GM18517 (cell line): ENCODE data around the gene PPP4R1.
A peak's percentile ranks its signal among the peaks of the same experiment; 100 is the strongest.
"Not testable (repeated sequence)": the region's sequence is repeated elsewhere in the genome, so short reads cannot be mapped to it uniquely, and the experiment has no call there.

ENCODE experiments used
- ATAC-seq: cut with Tn5 transposase; IDR thresholded peaks from one replicate; pipeline ENCODE4 v1.9.1; 2021; ENCODE audit warnings: mild to moderate bottlenecking, moderate library complexity; ENCODE audit not compliant: unreplicated experiment

Gene PPP4R1, protein sequence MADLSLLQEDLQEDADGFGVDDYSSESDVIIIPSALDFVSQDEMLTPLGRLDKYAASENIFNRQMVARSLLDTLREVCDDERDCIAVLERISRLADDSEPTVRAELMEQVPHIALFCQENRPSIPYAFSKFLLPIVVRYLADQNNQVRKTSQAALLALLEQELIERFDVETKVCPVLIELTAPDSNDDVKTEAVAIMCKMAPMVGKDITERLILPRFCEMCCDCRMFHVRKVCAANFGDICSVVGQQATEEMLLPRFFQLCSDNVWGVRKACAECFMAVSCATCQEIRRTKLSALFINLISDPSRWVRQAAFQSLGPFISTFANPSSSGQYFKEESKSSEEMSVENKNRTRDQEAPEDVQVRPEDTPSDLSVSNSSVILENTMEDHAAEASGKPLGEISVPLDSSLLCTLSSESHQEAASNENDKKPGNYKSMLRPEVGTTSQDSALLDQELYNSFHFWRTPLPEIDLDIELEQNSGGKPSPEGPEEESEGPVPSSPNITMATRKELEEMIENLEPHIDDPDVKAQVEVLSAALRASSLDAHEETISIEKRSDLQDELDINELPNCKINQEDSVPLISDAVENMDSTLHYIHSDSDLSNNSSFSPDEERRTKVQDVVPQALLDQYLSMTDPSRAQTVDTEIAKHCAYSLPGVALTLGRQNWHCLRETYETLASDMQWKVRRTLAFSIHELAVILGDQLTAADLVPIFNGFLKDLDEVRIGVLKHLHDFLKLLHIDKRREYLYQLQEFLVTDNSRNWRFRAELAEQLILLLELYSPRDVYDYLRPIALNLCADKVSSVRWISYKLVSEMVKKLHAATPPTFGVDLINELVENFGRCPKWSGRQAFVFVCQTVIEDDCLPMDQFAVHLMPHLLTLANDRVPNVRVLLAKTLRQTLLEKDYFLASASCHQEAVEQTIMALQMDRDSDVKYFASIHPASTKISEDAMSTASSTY

DNA sequence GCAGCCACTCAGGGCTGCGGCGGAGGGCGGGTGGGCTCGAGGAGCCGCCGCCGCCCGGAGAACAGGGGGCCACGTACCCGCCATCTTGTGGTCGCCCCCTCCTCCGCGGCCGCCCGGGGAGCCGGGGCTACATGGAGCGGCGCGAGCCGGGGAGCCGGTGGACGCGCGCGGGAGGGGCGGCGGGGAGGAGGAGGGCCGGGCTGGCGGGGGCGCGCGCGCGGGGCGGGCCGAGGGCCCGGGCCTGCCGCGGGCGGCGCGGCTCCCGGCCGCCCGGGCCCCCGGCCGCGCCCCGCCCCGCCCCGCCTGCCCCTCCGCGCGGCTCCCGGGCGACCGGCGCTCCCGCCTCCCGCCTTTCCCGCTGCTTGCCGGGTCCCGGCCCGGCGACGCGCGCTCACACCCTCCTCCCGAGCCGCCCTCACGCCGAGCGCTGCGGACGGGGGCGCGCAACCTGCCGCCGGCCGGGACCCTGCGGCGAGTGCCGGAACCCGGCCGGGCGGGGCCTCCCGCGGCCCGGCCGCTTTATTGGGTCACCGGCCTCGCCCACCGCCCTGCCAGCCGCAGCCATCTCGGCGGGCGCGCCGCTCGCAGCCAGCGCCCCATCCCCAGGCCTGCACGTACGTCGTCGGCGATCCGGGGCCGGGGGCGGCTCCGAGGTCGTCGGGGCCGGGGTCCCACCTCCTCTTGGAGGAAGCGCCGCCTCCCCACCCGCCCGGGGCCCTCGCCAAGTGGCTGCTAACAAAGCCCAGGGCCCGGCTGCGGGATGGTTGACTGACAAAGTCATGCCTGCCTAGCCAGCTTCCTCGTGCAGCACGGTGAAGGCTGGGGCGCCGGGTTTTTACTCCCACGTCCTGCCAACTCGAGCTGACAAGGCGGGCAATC lies at the start of gene PPP4R1:
Gene PPP4R1, minus strand, starts transcription at position 159 of the 879 bp plus-strand sequence. Its CDS starts 75 bp downstream, at position 84.
- peak; percentile 37 for ATAC-seq

DNA sequence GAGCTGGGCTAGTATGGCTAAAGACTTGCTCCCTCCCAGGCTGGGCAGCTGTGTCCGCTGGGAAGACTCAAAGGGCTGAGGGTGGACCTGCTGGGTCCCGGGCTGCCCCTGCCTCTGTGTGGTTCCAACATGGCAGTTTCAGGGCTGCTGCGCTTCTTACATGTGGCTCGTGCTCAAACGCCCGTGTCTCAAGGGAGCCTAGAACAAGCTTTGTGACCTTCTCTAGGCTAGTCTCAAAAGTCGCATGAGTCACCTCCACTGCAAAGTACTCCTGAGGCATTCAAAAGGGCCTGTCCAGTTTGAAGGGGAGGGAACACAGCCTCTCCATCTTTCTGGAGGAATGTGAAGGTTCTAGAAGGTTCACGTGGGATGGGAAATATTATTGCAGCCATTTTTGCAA lies 49.0 kb upstream of the PPP4R1 start:
- ATAC-seq: no peak

DNA sequence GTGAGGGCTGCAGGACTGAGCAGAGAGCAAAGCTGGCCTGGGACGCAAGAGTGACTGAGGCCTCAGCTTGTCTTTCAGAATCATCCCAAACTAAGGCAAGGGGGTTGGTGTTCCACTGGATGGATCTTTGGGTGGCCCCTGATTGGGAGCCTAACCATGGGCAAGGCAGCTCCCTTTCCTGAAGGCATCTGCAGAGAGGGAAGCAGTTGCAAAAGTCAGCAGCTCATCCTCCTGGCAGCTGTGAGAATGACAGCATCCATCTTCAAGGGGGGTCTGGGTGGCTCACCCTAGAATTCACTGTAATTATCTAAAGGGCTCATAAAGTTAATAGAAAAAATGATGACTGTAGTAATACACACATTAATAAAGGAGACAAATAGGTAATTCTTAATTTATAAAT lies 47.2 kb upstream of the PPP4R1 start:
- no peak for ATAC-seq

DNA sequence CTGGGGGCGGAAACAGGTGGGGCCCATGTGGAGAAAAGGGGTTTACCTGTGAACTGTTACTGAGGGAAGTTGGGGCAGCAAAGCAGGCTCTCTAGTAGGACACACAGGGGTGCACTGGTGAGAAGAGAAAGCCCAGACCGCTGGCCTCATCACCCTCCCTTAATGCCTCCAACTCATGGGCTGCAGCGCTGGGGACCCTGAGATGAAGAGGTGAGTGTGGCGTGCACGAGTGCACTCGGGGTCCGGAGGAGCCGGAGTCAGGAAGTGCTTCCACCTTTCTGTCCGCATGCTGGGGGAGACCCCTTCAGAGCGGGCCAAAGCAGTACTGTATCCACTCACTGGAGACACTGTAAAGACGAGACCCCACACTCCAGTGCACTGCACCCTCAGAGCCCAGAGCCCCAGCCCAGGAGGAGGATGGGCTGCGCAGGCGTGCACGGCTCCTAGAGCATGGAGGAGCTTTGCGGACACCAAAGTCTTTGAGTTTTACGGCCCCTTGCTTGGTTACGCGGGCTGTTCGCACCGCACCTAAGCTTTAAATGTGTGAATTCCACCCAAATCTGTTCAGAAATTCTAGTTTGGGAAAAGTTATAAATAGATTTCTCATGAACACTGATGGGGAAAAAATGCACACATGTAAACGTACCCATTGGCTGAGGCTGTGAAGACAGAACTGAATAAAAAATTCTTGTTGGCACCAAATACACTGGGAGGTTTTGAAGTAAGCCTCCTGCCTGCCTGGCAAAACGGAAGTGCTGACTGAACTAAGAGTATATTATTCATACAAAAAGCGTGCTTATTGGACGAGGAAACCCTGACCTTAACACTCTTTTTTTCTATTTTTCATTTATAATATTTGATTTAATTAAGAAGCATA lies 45.4 kb upstream of the PPP4R1 start:
- no peak for ATAC-seq

DNA sequence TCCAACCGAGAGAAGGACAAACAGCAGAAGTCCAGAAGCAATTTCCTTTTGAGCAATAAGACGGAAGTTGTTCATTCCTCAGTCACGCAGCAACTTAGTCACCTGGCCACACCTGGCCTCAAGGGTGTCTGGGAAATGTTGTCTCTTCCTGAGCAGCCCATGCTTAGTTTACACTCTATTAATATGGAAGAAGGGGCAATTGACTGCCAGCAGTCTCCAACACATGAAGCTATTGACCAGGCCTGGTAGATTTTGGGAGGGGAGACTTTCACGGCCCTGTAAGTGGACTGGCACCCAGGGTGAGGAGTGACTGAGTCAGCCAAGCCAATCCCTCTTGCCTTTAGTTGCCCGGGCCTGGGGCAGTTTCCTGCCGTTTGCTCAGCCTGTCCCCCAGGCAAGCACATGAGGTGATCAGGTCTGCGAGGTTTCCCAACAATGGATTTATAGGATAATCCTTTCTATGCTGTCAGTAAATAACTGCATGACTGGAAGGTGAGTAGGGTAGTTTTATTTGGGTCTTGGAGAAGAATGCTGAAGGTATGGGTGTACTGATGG lies 43.8 kb upstream of the PPP4R1 start:
- no peak for ATAC-seq

DNA sequence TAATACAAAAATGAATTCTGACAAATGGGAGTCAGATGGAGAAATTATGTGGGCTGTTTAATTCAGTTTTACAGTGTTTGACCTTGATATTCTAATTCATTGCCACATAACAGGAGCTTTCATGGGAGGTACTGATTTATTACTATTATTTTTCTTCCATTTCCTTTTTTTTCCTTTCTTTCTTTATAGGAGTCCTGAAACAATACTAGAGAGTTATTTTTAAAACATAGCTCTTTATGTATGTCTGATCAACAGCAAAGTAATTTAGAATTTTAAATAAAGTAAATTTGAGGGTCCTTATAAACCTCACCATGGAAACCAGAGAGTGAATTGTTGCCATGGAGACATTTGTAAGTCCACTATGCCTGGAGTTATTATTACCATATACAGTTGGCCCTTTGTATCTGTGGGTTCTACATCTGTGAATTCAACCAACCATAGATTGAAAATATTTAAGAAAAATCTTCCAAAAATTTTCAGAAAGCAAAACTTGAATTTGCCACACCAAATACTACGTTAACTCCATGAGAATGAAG lies 40.9 kb upstream of the PPP4R1 start:
- ATAC-seq: no peak

DNA sequence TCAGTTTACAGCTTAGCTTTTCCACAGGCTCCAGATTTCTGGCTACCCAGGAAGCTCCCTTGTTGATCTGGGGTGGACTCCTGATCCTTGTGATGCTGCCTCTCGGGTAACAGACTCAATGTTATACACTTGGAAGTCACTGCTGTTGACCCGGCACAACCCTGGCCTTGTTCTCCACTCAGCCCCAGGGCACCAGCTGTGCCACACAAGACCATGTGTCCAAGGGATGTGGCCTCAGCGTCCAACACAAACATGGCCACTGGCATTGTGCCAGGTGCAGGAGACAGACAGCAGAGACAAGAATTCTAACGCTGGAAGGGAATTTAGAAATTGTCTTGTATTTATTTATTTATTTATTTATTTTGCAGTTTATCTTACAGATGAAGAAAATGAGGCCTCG lies 39.0 kb upstream of the PPP4R1 start:
- no peak for ATAC-seq

DNA sequence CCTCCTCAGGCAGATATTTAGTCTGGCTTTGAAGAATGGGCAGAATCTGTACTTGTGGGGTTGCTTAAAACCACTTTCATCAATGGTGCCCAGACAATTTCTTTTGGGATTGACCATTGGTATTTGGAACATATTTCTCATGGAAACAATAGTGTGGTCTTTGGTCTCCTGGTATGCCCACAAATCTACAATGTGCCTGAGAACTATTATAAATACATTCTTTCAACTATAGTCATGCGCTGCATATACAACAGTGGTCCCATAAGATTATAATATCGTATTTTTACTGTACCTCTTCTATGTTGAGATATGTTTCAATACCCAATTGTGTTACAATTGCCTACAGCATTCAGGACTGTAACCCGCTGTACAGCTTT lies 34.8 kb upstream of the PPP4R1 start:
- ATAC-seq: no peak

DNA sequence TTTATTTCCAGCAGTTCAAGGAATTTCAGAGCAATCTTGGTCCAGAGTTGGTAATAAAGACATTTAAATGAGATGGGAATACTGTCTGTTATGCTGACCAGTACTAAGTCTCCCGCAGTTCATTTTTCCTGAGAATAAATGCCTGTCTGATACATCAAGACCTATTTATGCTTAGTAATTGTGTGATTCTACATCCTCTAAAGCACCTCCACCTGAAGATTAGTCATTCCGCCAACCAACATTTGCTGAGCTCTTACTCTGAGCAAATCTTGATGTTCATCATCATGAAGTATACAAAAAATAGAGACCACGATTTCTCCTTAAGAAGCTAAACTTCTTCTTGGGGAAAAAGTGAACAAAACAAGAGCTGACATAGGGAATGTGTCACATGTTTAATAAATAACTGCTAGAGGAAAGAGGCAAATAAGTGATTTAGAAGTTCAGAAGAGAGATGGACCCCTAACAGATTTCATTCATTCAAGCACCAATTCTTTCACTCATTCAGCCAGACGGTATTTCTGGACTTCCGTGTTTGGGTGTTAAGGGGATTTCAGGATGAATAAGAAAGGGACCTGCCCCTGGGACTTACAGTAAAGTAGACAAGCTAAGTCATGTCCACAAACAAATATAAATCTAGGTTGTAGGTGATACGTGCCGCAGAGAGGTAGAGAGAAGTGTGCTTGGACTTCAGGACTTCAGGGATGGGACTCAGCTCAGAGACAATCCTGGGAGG lies 34.2 kb upstream of the PPP4R1 start:
- no peak for ATAC-seq

DNA sequence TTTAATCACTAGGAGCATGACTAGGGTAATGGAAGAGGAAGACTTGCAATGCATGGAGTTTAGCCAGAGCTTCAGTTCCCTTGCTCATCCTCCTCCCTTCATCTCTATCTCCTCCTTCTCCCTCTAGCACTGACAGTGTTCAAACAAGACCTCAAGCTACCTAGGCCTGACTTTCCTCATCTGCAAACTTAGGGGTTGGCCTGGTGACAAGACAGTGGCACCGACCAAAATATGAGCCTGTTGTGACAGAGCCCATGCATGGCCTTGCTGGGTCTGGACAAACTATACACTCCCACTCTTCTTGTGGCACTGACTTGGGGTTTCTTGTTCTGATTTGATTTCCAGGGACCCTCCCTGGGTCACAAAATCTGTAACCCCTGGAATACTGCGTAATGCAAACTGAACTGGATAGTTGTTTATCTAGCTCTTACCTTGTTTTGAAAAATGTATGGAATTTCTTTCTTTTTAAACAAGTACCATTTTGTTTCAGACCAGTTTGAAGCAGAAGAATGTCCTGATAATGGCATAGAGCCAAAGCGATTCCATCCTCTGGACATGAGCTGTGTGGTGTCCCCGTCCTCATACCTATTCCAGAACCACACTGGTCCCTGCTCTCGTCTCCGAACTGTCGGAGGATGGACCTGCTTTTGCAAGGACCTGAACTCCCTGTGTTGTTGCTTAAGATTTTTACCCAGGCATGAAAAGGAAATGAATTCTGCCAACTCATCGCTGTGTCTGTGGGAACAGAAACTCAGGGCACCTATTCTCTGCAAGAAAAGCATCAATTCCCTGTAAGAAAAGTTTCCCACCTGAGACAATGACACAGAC lies 33.4 kb upstream of the PPP4R1 start:
- no peak for ATAC-seq

DNA sequence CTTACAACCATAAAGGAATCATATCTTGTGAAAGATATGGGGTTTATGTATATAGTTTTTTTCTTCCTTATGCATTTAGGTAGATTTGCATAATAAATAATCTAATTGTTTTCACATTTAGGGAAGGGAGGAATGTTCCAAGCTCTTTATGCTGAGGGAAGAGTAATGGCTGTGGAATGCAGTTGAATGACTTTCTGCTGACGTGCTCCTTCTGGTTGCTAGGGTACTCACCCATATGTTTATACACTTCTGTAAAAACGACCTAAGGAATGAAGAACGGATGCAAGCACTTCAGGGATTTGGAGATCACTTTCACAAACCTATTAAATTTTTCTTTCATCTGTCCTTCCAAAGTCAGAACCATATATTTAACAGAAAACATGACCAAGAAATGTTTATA lies 29.2 kb upstream of the PPP4R1 start:
- no peak for ATAC-seq

DNA sequence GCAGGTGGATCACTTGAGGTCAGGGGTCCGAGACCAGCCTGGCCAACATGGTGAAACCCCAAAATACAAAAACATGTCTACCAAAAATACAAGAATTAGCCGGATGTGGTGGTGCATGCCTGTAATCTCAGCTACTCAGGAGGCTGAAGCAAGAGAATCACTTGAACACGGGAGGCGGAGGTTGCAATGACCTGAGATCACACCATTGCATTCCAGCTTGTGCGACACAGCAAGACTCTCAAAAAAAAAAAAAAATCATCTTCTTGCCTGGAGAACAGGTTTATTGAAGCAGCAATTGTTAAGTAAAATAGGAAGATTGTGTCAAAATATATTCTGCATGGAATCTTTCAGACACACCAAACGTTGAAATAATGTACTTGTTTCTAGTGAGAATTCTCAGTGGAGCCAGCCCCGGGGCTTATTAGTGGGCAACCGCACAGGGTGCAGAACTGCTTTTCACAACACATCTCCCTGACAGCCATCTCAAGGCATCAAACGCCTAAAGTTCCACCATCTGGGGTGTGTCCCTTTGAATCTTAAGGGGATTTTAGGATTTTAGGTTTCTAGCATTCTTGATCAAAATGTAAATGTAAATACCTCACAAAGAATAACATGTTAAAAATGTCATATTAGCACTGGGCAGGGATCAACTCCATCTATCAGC lies 28.6 kb upstream of the PPP4R1 start:
- no peak for ATAC-seq

DNA sequence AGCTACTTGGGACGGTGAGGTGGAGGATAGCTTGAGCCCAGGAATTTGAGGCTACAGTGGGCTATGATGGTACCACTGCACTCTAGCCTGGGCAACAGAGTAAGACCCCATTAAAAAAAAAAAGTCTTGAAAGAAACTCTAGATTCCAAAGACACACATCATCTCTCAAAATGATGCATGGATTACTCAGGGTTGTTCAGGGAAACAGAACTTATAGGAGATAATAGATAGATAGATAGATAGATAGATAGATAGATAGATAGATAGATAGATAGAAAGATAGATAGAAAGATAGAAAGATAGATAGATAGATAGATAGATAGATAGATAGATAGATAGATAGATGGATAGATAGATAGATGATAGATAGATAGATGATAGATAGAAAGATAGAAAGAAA lies 26.7 kb upstream of the PPP4R1 start:
- not testable (repeated sequence) for ATAC-seq

DNA sequence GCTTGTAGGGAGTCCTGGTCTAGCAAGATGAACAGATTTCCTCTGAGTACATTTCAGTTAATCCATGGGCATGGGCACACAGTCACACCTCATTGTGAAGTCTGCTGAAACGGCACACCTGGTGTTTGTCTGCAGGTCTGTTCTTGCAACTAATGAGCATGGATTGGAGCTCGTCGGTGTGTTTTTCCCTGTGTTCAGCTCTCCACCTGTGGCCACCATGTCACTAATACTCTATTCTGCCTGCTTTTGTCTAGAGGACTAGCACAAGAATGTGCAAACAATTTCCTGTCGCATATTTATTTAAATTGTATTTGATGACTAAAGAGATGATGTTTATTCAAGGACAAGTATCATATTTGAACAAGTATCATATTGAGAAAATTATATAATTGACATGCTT lies 24.5 kb upstream of the PPP4R1 start:
- ATAC-seq: no peak

DNA sequence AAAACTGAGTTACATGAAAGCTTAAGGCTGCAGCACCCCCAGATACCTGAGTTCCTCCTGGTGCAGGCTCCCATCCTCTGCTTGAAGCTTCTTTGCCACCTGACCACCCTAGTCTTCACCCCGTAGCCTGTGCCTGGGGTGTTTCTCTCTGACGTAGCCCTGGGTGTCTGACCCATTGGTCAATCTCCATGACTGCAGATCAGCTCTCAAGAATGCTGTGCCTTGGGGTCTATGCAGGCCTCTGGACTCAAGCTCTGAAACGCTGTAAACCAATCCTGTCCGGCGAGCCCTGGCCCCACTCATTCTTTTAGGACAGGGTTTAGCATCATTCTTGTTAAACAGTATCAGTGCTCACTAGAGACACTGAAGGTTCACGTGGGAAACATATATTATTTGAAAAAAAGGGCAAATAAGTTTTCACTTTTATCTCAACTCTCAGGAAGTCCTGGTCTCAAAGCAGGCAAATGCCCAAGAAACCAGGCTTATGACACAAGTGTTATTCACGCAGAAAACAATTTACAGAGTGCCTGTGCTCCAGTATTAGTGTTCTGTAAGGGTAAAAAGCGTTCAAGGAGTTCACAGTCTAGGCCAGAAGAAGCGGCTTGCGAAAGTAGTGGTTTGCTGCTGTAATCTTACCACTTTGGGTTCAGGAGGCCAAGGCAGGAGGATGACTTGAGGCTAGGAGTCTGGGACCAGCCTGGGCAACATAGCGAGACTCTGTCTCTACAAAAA lies 22.8 kb upstream of the PPP4R1 start:
- ATAC-seq: no peak

DNA sequence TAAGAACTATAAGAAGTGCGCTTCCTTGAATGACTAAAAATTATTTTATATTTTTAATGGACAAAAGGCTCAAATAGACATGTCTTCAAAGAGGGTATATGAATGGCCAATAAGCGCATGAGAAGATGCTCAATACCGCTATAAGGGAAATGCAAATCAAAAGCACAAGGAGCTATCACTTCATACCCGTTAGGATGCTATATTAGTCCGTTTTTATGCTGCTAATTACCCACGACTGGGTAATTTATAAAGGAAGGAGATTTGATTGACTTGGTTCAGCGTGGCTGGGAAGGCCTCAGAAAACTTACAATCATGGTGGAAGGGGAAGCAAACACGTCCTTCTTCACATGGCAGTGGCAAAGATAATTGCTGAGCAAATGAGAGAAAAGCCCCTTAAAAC lies 20.5 kb upstream of the PPP4R1 start:
- no peak for ATAC-seq
